KMS-11 (cell line): ENCODE measurements around the gene MTHFSD.
A peak's percentile ranks its signal among the peaks of the same experiment; 100 is the strongest.

Source experiments
- H2AFZ ChIP-seq: fragments of 200-600 bp; sonication (generic); 2 replicates; pipeline ENCODE4 v1.6.1; 2016; ENCODE audit warnings: antibody characterized with exemption, mixed run types, low read depth
- H3K27ac ChIP-seq: fragments of 200-600 bp; sonication (generic); 2 replicates; pipeline ENCODE4 v1.6.1; 2016; ENCODE audit warnings: mild to moderate bottlenecking, mixed run types
- H3K27me3 ChIP-seq: fragments of 200-600 bp; sonication (generic); 2 replicates; pipeline ENCODE4 v1.6.1; 2017; ENCODE audit warnings: mild to moderate bottlenecking, low read depth, mixed run types, moderate library complexity; ENCODE audit not compliant: insufficient read depth
- H3K36me3 ChIP-seq: fragments of 200-600 bp; sonication (generic); 2 replicates; pipeline ENCODE4 v1.6.1; 2017; ENCODE audit warnings: mild to moderate bottlenecking, mixed run types; ENCODE audit not compliant: insufficient read depth
- H3K4me1 ChIP-seq: fragments of 200-600 bp; sonication (generic); 2 replicates; pipeline ENCODE4 v1.6.1; 2016; ENCODE audit warnings: mild to moderate bottlenecking, low read depth, mixed run types; ENCODE audit not compliant: poor library complexity, severe bottlenecking
- H3K4me2 ChIP-seq: fragments of 200-600 bp; sonication (generic); 2 replicates; pipeline ENCODE4 v1.7.0; 2016; ENCODE audit warnings: mild to moderate bottlenecking, mixed run types
- H3K4me3 ChIP-seq: fragments of 200-600 bp; sonication (generic); IDR thresholded peaks from 2 replicates; pipeline ENCODE4 v1.6.1; 2017; ENCODE audit warnings: low read depth, low read length, mixed read lengths; ENCODE audit not compliant: insufficient read depth
- H3K79me2 ChIP-seq: fragments of 200-600 bp; sonication (generic); 2 replicates; pipeline ENCODE4 v1.6.1; 2016; ENCODE audit warnings: low read depth, mixed run types; ENCODE audit not compliant: insufficient read depth
- H3K9ac ChIP-seq: fragments of 200-600 bp; sonication (generic); 2 replicates; pipeline ENCODE4 v1.6.1; 2016; ENCODE audit warnings: mild to moderate bottlenecking, mixed run types
- H4K20me1 ChIP-seq: fragments of 200-600 bp; sonication (generic); 2 replicates; pipeline ENCODE4 v1.6.1; 2016; ENCODE audit warnings: mild to moderate bottlenecking, mixed run types; ENCODE audit not compliant: insufficient read depth
- TF ChIP-seq, protein P1 (sequence below): fragments of 200-600 bp; sonication (generic); conservative IDR thresholded peaks from 2 replicates; pipeline ENCODE4 v1.6.1; 2017; ENCODE audit warnings: low read depth, mild to moderate bottlenecking, antibody characterized with exemption, low read length, moderate library complexity, mixed read lengths

Gene MTHFSD

DNA sequence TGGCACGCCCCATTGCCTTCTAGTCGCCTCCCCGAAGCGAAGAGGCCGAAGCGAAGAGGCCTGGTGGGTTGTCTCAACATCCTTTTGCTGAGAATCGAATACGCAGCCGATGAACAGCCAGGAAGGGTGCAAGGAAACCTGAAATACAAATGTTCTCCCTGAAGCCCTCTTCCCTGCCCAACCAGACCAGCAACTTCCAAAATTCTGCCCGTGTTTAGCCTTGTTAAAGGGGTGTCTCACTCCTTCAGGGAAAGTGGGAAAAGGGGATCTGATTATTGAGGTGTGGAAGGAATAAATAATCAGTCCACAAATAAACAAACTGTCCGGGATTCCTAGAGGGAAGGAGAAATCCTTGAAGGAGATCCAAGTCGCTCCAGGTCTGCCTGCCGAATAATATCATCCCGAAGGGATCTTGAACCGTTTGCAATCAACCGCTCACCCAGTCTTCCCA, 10.2 kb upstream of the MTHFSD start:
- H3K36me3 ChIP-seq: no peaks in the 10 kb centered on the region
- no peak overlapping the region for H3K9ac ChIP-seq
- TF ChIP-seq, protein P1, sequence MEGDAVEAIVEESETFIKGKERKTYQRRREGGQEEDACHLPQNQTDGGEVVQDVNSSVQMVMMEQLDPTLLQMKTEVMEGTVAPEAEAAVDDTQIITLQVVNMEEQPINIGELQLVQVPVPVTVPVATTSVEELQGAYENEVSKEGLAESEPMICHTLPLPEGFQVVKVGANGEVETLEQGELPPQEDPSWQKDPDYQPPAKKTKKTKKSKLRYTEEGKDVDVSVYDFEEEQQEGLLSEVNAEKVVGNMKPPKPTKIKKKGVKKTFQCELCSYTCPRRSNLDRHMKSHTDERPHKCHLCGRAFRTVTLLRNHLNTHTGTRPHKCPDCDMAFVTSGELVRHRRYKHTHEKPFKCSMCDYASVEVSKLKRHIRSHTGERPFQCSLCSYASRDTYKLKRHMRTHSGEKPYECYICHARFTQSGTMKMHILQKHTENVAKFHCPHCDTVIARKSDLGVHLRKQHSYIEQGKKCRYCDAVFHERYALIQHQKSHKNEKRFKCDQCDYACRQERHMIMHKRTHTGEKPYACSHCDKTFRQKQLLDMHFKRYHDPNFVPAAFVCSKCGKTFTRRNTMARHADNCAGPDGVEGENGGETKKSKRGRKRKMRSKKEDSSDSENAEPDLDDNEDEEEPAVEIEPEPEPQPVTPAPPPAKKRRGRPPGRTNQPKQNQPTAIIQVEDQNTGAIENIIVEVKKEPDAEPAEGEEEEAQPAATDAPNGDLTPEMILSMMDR: no peak
- no peak overlapping the region for H2AFZ ChIP-seq
- H3K27ac ChIP-seq: no peak overlapping the region
- no peaks in the 10 kb centered on the region for H4K20me1 ChIP-seq
- H3K4me1 ChIP-seq: peaks cover 5% of the 10 kb centered on the region
- no peak overlapping the region for H3K4me2 ChIP-seq
- H3K79me2 ChIP-seq: no peaks in the 10 kb centered on the region
- no peak overlapping the region for H3K4me3 ChIP-seq
- H3K27me3 ChIP-seq: peaks cover 24% of the 10 kb centered on the region; the same call in 1 of the 2 replicates

GRCh38 chr16:86563469-86564345, 8.7 kb upstream of the MTHFSD start:
- H3K27ac ChIP-seq: no peak overlapping the region
- peak overlapping the region; percentile 88 for H3K4me2 ChIP-seq
- H2AFZ ChIP-seq: peak overlapping the region; percentile 65; the same call in 1 of the 2 replicates
- TF ChIP-seq, protein P1: peak; percentile 99
- H4K20me1 ChIP-seq: no peaks in the 10 kb centered on the region
- peaks cover 21% of the 10 kb centered on the region; the same call in 1 of the 2 replicates for H3K27me3 ChIP-seq
- H3K79me2 ChIP-seq: no peaks in the 10 kb centered on the region
- no peak overlapping the region for H3K4me3 ChIP-seq
- H3K36me3 ChIP-seq: no peaks in the 10 kb centered on the region
- H3K4me1 ChIP-seq: peaks cover 5% of the 10 kb centered on the region
- H3K9ac ChIP-seq: no peak overlapping the region

DNA sequence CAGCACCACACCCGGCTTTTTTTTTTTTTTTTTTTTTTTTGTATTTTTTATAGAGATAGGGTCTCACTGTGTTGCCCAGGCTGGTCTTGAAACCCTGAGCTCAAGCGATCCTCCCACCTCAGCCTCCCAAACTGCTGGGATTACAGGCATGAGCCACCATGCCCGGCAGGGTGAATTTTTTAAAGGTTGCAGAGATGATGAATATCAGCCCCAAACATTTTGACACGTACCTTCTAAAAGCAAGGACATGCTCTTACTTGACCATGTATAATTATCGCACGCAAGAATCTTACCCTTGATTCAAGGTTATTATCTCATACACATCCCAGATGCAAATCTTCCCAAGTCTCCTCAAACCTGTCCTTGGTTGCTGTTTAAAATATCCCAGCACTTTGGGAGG, 7.3 kb upstream of the MTHFSD start:
- H3K79me2 ChIP-seq: no peaks in the 10 kb centered on the region
- TF ChIP-seq, protein P1: no peak
- no peak overlapping the region for H3K4me2 ChIP-seq
- H3K4me3 ChIP-seq: no peak overlapping the region
- H3K4me1 ChIP-seq: peaks cover 5% of the 10 kb centered on the region
- H4K20me1 ChIP-seq: no peaks in the 10 kb centered on the region
- no peaks in the 10 kb centered on the region for H3K36me3 ChIP-seq
- H2AFZ ChIP-seq: no peak overlapping the region
- peaks cover 26% of the 10 kb centered on the region; the same call in 1 of the 2 replicates for H3K27me3 ChIP-seq
- H3K9ac ChIP-seq: no peak overlapping the region
- H3K27ac ChIP-seq: no peak overlapping the region

GRCh38 chr16:86559802-86560305, 4.8 kb upstream of the MTHFSD start:
- H3K27me3 ChIP-seq: peaks cover 25% of the 10 kb centered on the region; the same call in 1 of the 2 replicates
- H3K79me2 ChIP-seq: no peaks in the 10 kb centered on the region
- H3K4me3 ChIP-seq: no peak overlapping the region
- H2AFZ ChIP-seq: no peak overlapping the region
- H4K20me1 ChIP-seq: no peaks in the 10 kb centered on the region
- no peak overlapping the region for H3K4me2 ChIP-seq
- H3K36me3 ChIP-seq: no peaks in the 10 kb centered on the region
- peaks cover 9% of the 10 kb centered on the region for H3K4me1 ChIP-seq
- H3K27ac ChIP-seq: no peak overlapping the region
- TF ChIP-seq, protein P1: no peak
- no peak overlapping the region for H3K9ac ChIP-seq
